ENCODE measurements around the gene MFF. TPM values are rescaled to one million over a fixed set of nuclear protein-coding genes. Genes with fewer than 3 reads are reported as not detected.

The MFF gene
- total RNA-seq, 2 donors from 2014 or later: 86.9 to 141 TPM

DNA sequence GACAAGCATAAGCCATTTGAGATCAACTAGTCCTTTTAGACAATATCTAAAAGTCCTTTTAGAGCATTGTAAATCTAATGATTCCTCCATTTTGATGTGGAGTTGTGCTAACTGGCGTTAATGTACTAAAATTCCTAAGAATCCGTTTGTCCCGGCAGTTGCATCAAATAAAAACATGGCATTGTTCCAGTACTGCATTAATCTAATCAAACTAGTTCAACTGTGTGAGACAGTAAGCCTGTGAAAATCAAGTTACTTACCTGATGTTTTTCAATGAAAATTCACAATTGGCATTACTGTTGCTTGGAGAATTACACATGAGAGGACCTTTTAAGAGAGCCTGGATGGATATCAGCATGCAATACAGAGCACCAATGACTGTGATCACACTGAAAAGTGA lies 40.8 kb downstream of the MFF start:
- Histone ChIP-seq H3K36me3 (replicated peaks in 1 of 2; ENCODE audit: insufficient read depth in 1 of 2, low read depth in 2 of 2) (peaks cover 0 to 2% of the 10 kb centered on the region in 2 donors), H3K4me1 (no peaks in the 10 kb centered on the region), H3K9me3 (no peaks in the 10 kb centered on the region), H3K27ac (no peak overlapping the region), H3K27me3 (no peaks in the 10 kb centered on the region), H3K4me3 (no peak overlapping the region)
- WGBS, 2 donors: 7 to 76% methylated on average over 3 of the region's 3 CpGs
- TF ChIP-seq POLR2A (IDR thresholded peaks at IDR 0.05) (no peak), CTCF (IDR thresholded peaks at IDR 0.05) (no peak)
- intact Hi-C loops (cut with DNase I): no loop called here
- ATAC-seq: no peak
- DNase-seq: no peak

- Histone ChIP-seq H3K9me3 (no peaks in the 10 kb centered on the region), H3K4me1 (no peaks in the 10 kb centered on the region), H3K27ac (no peak overlapping the region), H3K4me3 (no peak overlapping the region), H3K36me3 (replicated peaks in 1 of 2; ENCODE audit: insufficient read depth in 1 of 2, low read depth in 2 of 2) (no peaks in the 10 kb centered on the region), H3K27me3 (no peaks in the 10 kb centered on the region)
- peak in 1 of 4 donors; percentile 17 for DNase-seq
- no peak for TF ChIP-seq POLR2A (IDR thresholded peaks at IDR 0.05)
- no peak for TF ChIP-seq CTCF (IDR thresholded peaks at IDR 0.05)
- no peak for ATAC-seq
- intact Hi-C loops (cut with DNase I): no loop called here
- 57 to 65% methylated on average over 11 of the region's 11 CpGs for WGBS, 2 donors
Observed at GRCh38 chr2:227366769-227367426, 41.8 kb downstream of the MFF start.

DNA sequence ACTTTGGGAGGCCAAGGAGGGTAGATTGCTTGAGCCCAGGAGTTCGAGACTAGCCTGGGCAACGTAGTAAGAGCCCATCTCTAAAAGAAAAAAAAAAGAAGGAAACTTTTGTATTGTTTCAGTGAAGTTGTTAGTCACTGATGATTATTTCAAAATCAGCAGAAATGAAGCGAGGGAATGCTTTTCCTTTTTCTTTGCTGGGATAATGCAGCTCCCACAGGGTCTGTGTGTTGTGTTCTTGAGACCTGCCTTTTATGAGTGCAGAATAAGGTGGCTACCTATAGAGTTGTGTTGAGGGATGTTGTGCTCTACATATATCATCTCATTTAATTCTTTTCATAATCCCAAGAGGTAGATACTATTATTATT lies 42.4 kb downstream of the MFF start:
- TF ChIP-seq POLR2A (IDR thresholded peaks at IDR 0.05) (no peak), CTCF (IDR thresholded peaks at IDR 0.05) (no peak)
- H3K27ac ChIP-seq: no peak overlapping the region
- no peaks in the 10 kb centered on the region for H3K36me3 ChIP-seq (replicated peaks in 1 of 2; ENCODE audit: insufficient read depth in 1 of 2, low read depth in 2 of 2)
- no peak overlapping the region for H3K4me3 ChIP-seq
- no peak for DNase-seq
- no peaks in the 10 kb centered on the region for H3K27me3 ChIP-seq
- intact Hi-C loops (cut with DNase I): no loop called here
- ATAC-seq: no peak
- no peaks in the 10 kb centered on the region for H3K4me1 ChIP-seq
- H3K9me3 ChIP-seq: no peaks in the 10 kb centered on the region
- 72 to 87% methylated on average over 3 of the region's 3 CpGs for WGBS, 2 donors

DNA sequence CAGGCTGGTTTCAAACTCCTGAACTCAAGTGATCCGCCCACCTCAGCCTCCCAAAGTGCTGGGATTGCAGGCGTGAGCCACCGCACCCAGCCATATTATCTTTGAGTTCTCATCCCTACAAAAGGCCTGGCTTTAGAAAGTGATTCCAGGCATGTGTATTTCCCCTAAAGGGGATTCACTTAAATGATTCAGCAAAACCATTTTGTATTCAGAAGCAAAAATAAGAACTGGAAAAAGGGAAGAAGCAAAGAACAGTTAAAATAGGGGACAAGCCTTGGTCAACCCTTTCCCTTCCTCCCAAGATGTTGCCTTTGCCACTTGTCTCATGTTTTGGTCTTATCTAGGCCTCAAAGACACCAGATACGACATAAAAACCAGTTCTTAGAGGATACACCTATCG lies 43.5 kb downstream of the MFF start:
- TF ChIP-seq CTCF (IDR thresholded peaks at IDR 0.05) (no peak), POLR2A (IDR thresholded peaks at IDR 0.05) (no peak)
- Histone ChIP-seq H3K27ac (no peak overlapping the region), H3K27me3 (no peaks in the 10 kb centered on the region), H3K4me1 (no peaks in the 10 kb centered on the region), H3K9me3 (no peaks in the 10 kb centered on the region), H3K4me3 (no peak overlapping the region), H3K36me3 (replicated peaks in 1 of 2; ENCODE audit: insufficient read depth in 1 of 2, low read depth in 2 of 2) (no peaks in the 10 kb centered on the region)
- intact Hi-C loops (cut with DNase I): no loop called here
- DNase-seq (no peak), ATAC-seq (no peak)
- WGBS, 2 donors: 83 to 86% methylated on average over 5 of the region's 5 CpGs

DNA sequence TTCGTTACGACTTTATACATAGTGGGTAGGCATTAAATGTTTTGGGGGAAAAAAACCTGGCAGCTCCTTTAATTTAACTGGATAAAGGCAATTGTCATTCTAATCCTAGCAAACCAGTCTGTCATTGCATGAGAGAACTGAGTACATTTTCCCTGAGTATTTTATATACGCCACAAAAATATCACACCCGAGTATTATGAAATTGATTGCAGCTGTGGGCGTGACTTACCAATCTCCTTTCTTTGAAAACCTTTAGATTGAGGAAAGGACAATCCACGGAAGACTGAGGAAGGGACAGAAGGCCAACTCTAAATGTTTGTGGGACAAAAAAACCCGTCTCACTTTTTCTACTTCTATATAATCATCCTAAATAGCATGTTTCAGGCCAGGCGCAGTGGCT lies 45.0 kb downstream of the MFF start:
- Histone ChIP-seq H3K27me3 (no peaks in the 10 kb centered on the region), H3K4me3 (no peak overlapping the region), H3K27ac (peak overlapping the region in 1 of 4 donors; percentile 51), H3K9me3 (no peaks in the 10 kb centered on the region), H3K4me1 (no peaks in the 10 kb centered on the region), H3K36me3 (replicated peaks in 1 of 2; ENCODE audit: insufficient read depth in 1 of 2, low read depth in 2 of 2) (no peaks in the 10 kb centered on the region)
- ATAC-seq (no peak), DNase-seq (no peak)
- intact Hi-C loops (cut with DNase I): no loop called here
- WGBS, 2 donors: 72 to 82% methylated on average over 8 of the region's 8 CpGs
- TF ChIP-seq POLR2A (IDR thresholded peaks at IDR 0.05): no peak
- no peak for TF ChIP-seq CTCF (IDR thresholded peaks at IDR 0.05)

Data from body of pancreas (tissue), 4 donors.